ENCODE measurements around the gene GLOD4. TPM values are rescaled to one million over a fixed set of nuclear protein-coding genes. Genes with fewer than 3 reads are reported as not detected.
"Not testable (repeated sequence)": the region's sequence is repeated elsewhere in the genome, so short reads cannot be mapped to it uniquely, and the experiment has no call there.

Gene GLOD4
- total and polyA plus RNA-seq, 10 donors: 38.6 to 69.7 (median 54.0) TPM

DNA sequence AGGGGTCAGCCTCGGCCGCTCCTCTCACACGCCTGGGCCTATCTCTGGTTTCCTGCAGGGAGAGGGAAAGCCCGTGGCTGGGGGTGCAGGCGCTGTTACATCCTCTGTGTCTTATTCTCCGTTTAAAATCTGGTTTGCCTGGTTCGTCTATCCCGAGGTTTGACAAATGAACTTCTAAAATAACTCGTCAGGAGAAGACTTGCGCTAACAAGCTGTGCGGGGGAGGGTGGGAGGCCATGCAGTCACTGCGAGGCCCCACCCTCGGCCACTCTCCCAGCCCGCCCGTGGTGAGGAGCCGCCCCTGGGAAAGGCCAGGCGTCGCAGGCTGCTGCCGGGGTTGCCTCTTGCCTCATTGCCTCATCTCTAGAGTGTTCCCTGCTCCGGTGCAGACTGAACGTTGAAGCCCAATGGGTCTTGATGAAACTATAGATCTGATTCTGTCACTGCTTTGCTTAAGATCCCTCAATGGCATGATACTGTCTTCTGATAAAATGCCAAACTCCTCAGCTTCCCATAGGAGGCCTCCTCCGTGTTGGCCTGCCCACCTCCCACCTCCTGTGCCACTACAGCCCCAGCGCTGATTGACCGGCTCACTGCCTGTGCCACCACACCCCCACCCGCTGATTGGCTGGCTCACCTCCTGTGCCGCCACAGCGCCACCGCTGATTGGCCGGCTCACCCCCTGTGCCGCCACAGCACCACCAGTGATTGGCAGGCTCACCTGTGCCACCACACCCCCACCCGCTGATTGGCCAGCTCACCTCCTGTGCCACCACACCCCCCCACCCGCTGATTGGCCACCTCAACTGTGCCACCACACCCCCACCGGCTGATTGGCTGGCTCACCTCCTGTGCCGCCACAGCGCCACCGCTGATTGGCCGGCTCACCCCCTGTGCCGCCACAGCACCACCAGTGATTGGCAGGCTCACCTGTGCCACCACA is 8.1 kb upstream of the GLOD4 start:
- peak in 2 of 3 donors; percentile 37 to 45 for TF ChIP-seq POLR2AphosphoS5 (IDR thresholded peaks at IDR 0.05)
- H3K27ac ChIP-seq; H3K4me3 ChIP-seq; intact Hi-C loops (cut with DNase I; ENCODE audit: low total_unique reads); H3K9me3 ChIP-seq; H3K27me3 ChIP-seq (replicated peaks in 1 of 7): not testable (repeated sequence)
- peak; percentile 57 for DNase-seq
- Histone ChIP-seq H3K36me3 (peaks cover 0 to 82% (median 51%) of the 10 kb centered on the region in 6 donors), H3K4me1 (peaks cover 0 to 23% (median 8%) of the 10 kb centered on the region in 6 donors)
- 74 to 93% (median 87%) methylated on average over 28 to 38 of the region's 38 CpGs for WGBS, 5 donors

DNA sequence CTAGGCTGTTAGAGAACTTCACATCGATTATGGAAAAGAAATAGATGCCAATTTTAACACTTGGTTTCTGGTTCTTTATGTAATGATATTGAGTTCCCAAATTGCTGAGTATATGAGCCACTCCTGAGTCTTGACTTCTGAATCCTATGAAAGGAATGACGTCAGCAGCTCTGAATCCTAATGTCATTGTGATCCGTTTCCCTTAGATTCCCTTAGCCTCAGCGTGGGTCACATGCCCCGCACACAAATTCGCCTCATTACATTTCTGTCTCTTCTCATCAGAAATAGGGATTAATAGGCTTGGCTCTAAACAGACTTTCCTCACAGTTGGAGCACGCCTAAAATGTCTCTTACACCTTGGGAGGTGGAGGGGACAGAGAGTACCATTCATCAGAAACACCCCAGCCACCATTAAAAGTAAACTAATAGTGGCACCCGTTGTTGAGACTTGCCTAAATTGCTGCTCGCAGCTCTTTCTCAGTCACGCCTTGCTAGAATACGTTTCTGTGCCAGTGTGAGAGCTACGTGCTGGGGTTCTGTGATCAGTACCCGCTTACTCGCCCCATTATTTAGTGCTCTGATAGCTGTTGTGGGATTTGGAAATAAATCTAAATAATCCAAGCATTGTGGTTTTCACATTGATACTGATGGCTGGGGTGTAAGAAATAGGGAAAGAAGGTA is 7.2 kb upstream of the GLOD4 start:
- Histone ChIP-seq H3K9me3 (no peaks in the 10 kb centered on the region), H3K4me1 (peaks cover 0 to 24% (median 6%) of the 10 kb centered on the region in 6 donors), H3K27me3 (replicated peaks in 1 of 7) (no peaks in the 10 kb centered on the region), H3K36me3 (peaks cover 0 to 89% (median 51%) of the 10 kb centered on the region in 6 donors), H3K27ac (no peak overlapping the region), H3K4me3 (no peak overlapping the region)
- DNase-seq: no peak
- no peak for TF ChIP-seq POLR2A (IDR thresholded peaks at IDR 0.05)
- TF ChIP-seq, protein P1, sequence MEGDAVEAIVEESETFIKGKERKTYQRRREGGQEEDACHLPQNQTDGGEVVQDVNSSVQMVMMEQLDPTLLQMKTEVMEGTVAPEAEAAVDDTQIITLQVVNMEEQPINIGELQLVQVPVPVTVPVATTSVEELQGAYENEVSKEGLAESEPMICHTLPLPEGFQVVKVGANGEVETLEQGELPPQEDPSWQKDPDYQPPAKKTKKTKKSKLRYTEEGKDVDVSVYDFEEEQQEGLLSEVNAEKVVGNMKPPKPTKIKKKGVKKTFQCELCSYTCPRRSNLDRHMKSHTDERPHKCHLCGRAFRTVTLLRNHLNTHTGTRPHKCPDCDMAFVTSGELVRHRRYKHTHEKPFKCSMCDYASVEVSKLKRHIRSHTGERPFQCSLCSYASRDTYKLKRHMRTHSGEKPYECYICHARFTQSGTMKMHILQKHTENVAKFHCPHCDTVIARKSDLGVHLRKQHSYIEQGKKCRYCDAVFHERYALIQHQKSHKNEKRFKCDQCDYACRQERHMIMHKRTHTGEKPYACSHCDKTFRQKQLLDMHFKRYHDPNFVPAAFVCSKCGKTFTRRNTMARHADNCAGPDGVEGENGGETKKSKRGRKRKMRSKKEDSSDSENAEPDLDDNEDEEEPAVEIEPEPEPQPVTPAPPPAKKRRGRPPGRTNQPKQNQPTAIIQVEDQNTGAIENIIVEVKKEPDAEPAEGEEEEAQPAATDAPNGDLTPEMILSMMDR (IDR thresholded peaks at IDR 0.05 in 8 of 11, conservative IDR thresholded peaks at IDR 0.05 in 3 of 11): no peak
- no peak for TF ChIP-seq POLR2AphosphoS5 (IDR thresholded peaks at IDR 0.05)
- intact Hi-C loops (cut with DNase I; ENCODE audit: low total_unique reads): no loop called here
- WGBS, 5 donors: 93 to 96% (median 94%) methylated on average over 14 of the region's 14 CpGs

GRCh38 chr17:788551-788950 is 6.5 kb upstream of the GLOD4 start:
- Histone ChIP-seq H3K9me3 (no peaks in the 10 kb centered on the region), H3K27me3 (replicated peaks in 1 of 7) (no peaks in the 10 kb centered on the region), H3K27ac (no peak overlapping the region), H3K4me3 (no peak overlapping the region), H3K36me3 (peaks cover 0 to 93% (median 51%) of the 10 kb centered on the region in 6 donors), H3K4me1 (peaks cover 4 to 31% (median 13%) of the 10 kb centered on the region in 6 donors)
- TF ChIP-seq, protein P1 (IDR thresholded peaks at IDR 0.05 in 8 of 11, conservative IDR thresholded peaks at IDR 0.05 in 3 of 11): no peak
- TF ChIP-seq POLR2A (IDR thresholded peaks at IDR 0.05) (no peak), POLR2AphosphoS5 (IDR thresholded peaks at IDR 0.05) (no peak)
- intact Hi-C loops (cut with DNase I; ENCODE audit: low total_unique reads): no loop called here
- peak; percentile 39 for DNase-seq
- WGBS, 5 donors: 89 to 100% (median 93%) methylated on average over 2 to 4 of the region's 4 CpGs

DNA sequence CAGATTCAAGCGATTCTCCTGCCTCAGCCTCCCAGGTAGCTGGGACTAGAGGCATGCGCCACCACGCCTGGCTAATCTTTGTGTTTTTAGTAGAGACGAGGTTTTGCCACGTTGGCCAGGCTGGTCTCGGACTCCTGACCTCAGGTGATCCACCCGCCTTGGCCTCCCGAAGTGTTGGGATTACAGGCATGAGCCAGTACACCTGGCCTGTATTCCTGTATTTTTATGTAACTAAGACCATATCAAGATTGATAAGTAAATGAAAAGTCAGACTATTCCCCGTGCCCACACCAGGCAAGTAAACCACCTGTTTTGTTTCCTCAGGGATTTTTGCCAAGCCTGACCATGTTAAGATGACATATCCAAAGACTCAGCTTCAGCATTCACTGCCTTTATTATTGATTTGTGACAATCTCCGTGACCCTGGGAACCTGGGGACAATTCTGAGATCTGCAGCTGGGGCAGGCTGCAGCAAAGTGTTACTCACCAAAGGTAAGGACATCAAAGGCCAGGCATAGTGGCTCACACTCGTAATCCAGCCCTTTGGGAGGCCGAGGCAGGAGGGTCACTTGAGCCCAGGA is 5.7 kb upstream of the GLOD4 start:
- DNase-seq: peak; percentile 21
- Histone ChIP-seq H3K4me1 (peaks cover 12 to 40% (median 21%) of the 10 kb centered on the region in 6 donors), H3K36me3 (peaks cover 0 to 85% (median 49%) of the 10 kb centered on the region in 6 donors), H3K27me3 (replicated peaks in 1 of 7) (no peaks in the 10 kb centered on the region), H3K9me3 (no peaks in the 10 kb centered on the region), H3K4me3 (no peak overlapping the region), H3K27ac (no peak overlapping the region)
- TF ChIP-seq POLR2AphosphoS5 (IDR thresholded peaks at IDR 0.05) (no peak), POLR2A (IDR thresholded peaks at IDR 0.05) (no peak)
- TF ChIP-seq, protein P1 (IDR thresholded peaks at IDR 0.05 in 8 of 11, conservative IDR thresholded peaks at IDR 0.05 in 3 of 11): no peak
- intact Hi-C loops (cut with DNase I; ENCODE audit: low total_unique reads): no loop called here
- 89 to 99% (median 93%) methylated on average over 12 of the region's 12 CpGs for WGBS, 5 donors

DNA sequence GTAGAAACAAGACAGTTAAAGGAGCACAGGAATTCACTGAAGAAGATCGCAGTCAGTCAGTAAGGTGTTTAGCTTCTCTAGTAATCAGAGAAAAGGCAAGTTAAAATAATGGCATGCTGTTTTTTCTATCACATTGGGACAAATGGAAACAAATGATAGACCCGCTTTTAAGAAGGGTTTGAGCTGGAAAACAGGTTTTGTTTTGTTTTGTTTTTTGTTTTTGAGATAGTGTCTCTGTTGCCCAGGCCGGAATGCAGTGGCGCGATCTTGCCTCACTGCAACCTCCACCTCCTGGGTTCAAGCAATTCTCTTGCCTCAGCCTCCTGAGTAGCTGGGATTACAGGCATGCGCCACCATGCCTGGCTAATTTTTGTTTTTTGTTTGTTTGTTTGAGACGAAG is 3.8 kb upstream of the GLOD4 start:
- H3K27me3 ChIP-seq (replicated peaks in 1 of 7); H3K4me3 ChIP-seq; H3K9me3 ChIP-seq; H3K27ac ChIP-seq; intact Hi-C loops (cut with DNase I; ENCODE audit: low total_unique reads); DNase-seq: not testable (repeated sequence)
- Histone ChIP-seq H3K4me1 (peaks cover 18 to 53% (median 29%) of the 10 kb centered on the region in 6 donors), H3K36me3 (peaks cover 0 to 66% (median 31%) of the 10 kb centered on the region in 6 donors)
- 93 to 97% (median 95%) methylated on average over 7 of the region's 7 CpGs for WGBS, 5 donors

Measured in spleen (tissue), 11 donors.